Activated T-cell treated with anti-CD3 and anti-CD28 coated beads, Interleukin-2, amount 50 U/mL, for 48 hours (primary cell): ENCODE measurements around the gene LHX3.

Source experiments
- DNase-seq, 2 experiments: peaks; one replicate each; pipeline ENCODE4 v3.0.0-alpha.2; 2020

LHX3 gene

GRCh38 chr9:136205707-136205992 lies 722 bp upstream of the LHX3 start:
- no peak for DNase-seq

GRCh38 chr9:136204145-136204805 lies 653 bp downstream of the LHX3 start:
- DNase-seq, result no peak

GRCh38 chr9:136203408-136204144 lies 1.4 kb downstream of the LHX3 start:
- DNase-seq, result no peak

- no peak for DNase-seq
These were observed 2.2 kb downstream of the LHX3 start for GRCh38 chr9:136202454-136203407.

- no peak for DNase-seq
These were observed 3.1 kb downstream of the LHX3 start for GRCh38 chr9:136201609-136202453.

GRCh38 chr9:136201174-136201573 lies 3.8 kb downstream of the LHX3 start:
- no peak for DNase-seq

GRCh38 chr9:136200424-136200823 lies 4.5 kb downstream of the LHX3 start:
- no peak for DNase-seq

- DNase-seq, result no peak
These were observed 5.3 kb downstream of the LHX3 start for GRCh38 chr9:136199391-136200288.

- DNase-seq, result no peak
These were observed 6.3 kb downstream of the LHX3 start for GRCh38 chr9:136198605-136199083.

- no peak for DNase-seq
These were observed 6.9 kb downstream of the LHX3 start for GRCh38 chr9:136197930-136198604.

- DNase-seq, result no peak
These were observed 7.6 kb downstream of the LHX3 start for GRCh38 chr9:136197084-136197875.

GRCh38 chr9:136196404-136197083 lies 8.4 kb downstream of the LHX3 start:
- DNase-seq, result no peak

- no peak for DNase-seq
These were observed 10.4 kb downstream of the LHX3 start for GRCh38 chr9:136194540-136194939.

GRCh38 chr9:136193891-136194279 lies 11.0 kb downstream of the LHX3 start:
- DNase-seq, result no peak

GRCh38 chr9:136193127-136193890 lies 11.6 kb downstream of the LHX3 start:
- DNase-seq, result no peak

GRCh38 chr9:136192289-136193126 lies 12.4 kb downstream of the LHX3 start:
- no peak for DNase-seq

GRCh38 chr9:136191960-136192286 lies 13.0 kb downstream of the LHX3 start:
- DNase-seq, result no peak
